ENCODE data around the gene JCAD.

JCAD gene

GRCh38 chr10:30052062-30052461, 7.3 kb downstream of the JCAD start:
- TF ChIP-seq CTCF (conservative IDR thresholded peaks at IDR 0.05) (no peak), ZFX (IDR thresholded peaks at IDR 0.05) (no peak)
- no peak overlapping the region for H3K27ac ChIP-seq

DNA sequence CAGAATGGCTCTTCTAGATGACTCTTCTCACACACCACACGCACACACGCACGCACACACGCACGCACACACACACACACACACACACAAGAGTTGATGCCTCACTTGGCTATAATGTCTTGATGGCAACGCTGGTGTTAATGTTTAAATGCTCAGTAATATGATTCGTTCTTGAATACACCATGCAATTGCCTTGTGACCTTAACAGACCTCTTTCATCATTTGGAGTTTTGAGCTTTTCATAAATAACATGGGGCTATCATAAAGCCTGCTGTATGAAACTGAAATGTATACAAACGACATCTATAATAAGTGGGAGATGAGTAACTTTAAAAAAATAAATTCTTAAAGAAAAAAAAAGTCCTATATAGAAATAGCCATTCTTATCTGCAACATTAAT, 8.2 kb downstream of the JCAD start:
- H3K27ac ChIP-seq: no peak overlapping the region
- no peak for TF ChIP-seq ZFX (IDR thresholded peaks at IDR 0.05)
- TF ChIP-seq CTCF (conservative IDR thresholded peaks at IDR 0.05): no peak

DNA sequence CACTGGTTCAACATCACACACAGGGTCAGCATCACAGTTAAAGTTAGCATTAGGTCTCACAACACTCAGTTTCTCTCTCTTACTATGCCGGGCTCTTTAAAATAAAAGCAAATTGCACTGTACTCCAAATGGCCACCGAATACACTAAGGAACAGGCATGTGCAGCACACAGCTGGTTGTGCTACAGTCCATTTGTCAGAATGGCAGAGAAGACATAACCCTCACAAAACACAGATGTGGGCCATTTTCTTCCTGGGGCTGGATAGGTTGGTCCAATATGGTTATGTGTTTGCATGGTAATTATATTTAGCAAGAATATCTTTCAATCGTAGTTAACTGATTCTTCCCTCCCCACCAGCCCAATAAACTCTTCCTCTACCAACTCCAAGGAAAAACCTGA, 9.0 kb downstream of the JCAD start:
- no peak for TF ChIP-seq CTCF (conservative IDR thresholded peaks at IDR 0.05)
- TF ChIP-seq ZFX (IDR thresholded peaks at IDR 0.05): no peak
- H3K27ac ChIP-seq: no peak overlapping the region

GRCh38 chr10:30048768-30049517, 10.4 kb downstream of the JCAD start:
- H3K27ac ChIP-seq: no peak overlapping the region
- TF ChIP-seq ZFX (IDR thresholded peaks at IDR 0.05) (no peak), CTCF (conservative IDR thresholded peaks at IDR 0.05) (no peak)

DNA sequence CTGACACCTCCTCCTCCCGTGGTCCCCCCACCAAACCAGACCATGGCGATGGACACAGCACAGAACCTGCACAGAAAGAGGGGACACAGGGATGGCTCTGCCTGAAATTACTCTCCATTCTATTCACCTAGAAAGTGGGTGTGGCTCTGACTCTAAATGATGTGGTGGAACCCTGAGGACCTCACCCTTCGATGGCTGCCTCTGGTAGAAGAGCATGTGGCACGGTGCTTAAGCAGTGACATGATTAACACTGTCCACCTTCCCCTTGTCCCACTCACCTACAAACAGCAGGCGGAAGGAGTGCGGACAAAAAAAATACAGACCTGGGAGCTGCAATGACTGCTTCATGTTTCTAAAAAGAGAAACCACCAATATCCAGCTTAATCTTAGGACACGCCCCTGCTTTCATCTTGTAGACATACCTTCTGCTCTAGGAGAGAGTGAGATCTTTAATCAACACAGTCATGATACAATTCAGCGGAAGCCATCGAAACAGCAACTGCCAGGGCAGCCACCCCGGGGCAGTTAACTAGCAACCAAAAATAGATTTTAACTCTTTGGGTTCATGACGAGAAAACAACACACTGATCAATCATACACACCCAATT, 11.4 kb downstream of the JCAD start:
- TF ChIP-seq ZFX (IDR thresholded peaks at IDR 0.05) (no peak), CTCF (conservative IDR thresholded peaks at IDR 0.05) (no peak)
- H3K27ac ChIP-seq: no peak overlapping the region

- TF ChIP-seq ZFX (IDR thresholded peaks at IDR 0.05) (no peak), CTCF (conservative IDR thresholded peaks at IDR 0.05) (no peak)
- H3K27ac ChIP-seq: no peak overlapping the region
These were observed 12.0 kb downstream of the JCAD start for GRCh38 chr10:30047430-30047829.

GRCh38 chr10:30046476-30046875, 12.9 kb downstream of the JCAD start:
- no peak overlapping the region for H3K27ac ChIP-seq
- no peak for TF ChIP-seq ZFX (IDR thresholded peaks at IDR 0.05)
- TF ChIP-seq CTCF (conservative IDR thresholded peaks at IDR 0.05): no peak
